Measurements from ENCODE around the gene BEAN1.

DNA sequence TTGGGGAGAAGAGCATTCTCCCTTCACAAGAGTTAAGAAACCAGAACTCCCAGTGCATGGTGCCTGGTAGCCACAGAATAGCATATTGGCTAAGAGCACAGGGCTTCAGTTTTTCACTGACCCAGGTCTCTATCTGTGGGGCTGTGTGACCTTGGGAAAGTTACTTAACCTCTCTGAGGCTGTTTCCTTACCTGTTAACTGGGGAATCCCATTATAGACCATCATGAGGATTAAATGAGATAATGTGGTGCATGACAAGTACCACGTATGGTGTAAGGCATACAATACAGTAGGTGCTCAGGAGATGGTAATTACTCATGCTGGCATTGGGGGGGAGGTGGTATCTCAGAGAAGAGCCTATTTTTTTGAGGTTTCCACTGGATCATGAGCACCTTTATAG lies 33.6 kb downstream of the BEAN1 start:
- TF ChIP-seq CTCF (conservative IDR thresholded peaks at IDR 0.05 in 1 of 2, IDR thresholded peaks at IDR 0.05 in 1 of 2; ENCODE audit: low read depth in 1 of 2, low read length in 2 of 2) (no peak), EZH2 (IDR thresholded peaks at IDR 0.05; ENCODE audit: low read length, missing control alignments) (no peak)

All from fibroblast of lung (primary cell).